Ramos (cell line): Measurements from ENCODE around the gene MAGI1.

Experiments
- in situ Hi-C: fragments of 300-500 bp; cut with MboI; formaldehyde crosslinking; loops from one replicate; pipeline ENCODE4 v1.14.3; 2022; ENCODE audit warnings: low sequenced_read_pairs; ENCODE audit not compliant: unreplicated experiment

Gene MAGI1

GRCh38 chr3:65778968-65779367, 259.8 kb downstream of the MAGI1 start:
- in situ Hi-C loops = no loop called here

- in situ Hi-C loops = no loop called here
Observed at GRCh38 chr3:65777050-65777449, 261.7 kb downstream of the MAGI1 start.

GRCh38 chr3:65776494-65776893, 262.2 kb downstream of the MAGI1 start:
- in situ Hi-C loops = no loop called here

GRCh38 chr3:65776081-65776480, 262.6 kb downstream of the MAGI1 start:
- in situ Hi-C loops = no loop called here

GRCh38 chr3:65772758-65773157, 266.0 kb downstream of the MAGI1 start:
- in situ Hi-C loops = loop anchor here (25.0 kb wide), 1 partner anchor 1235 kb away; no protein-coding TSS in a partner anchor

GRCh38 chr3:65767551-65767950, 271.2 kb downstream of the MAGI1 start:
- in situ Hi-C loops = loop anchor here (25.0 kb wide), 1 partner anchor 1230 kb away; no protein-coding TSS in a partner anchor

GRCh38 chr3:65762235-65762580, 276.5 kb downstream of the MAGI1 start:
- in situ Hi-C loops = loop anchor here (25.0 kb wide), 1 partner anchor 1225 kb away; no protein-coding TSS in a partner anchor

- in situ Hi-C loops = loop anchor here (25.0 kb wide), 1 partner anchor 1224 kb away; no protein-coding TSS in a partner anchor
Observed at GRCh38 chr3:65761446-65762234, 277.1 kb downstream of the MAGI1 start.

GRCh38 chr3:65758876-65759598, 279.7 kb downstream of the MAGI1 start:
- in situ Hi-C loops = loop anchor here (25.0 kb wide), 1 partner anchor 1222 kb away; no protein-coding TSS in a partner anchor

- in situ Hi-C loops = loop anchor here (25.0 kb wide), 1 partner anchor 1221 kb away; no protein-coding TSS in a partner anchor
Observed at GRCh38 chr3:65758438-65758837, 280.3 kb downstream of the MAGI1 start.

- in situ Hi-C loops = loop anchor here (25.0 kb wide), 1 partner anchor 1215 kb away; no protein-coding TSS in a partner anchor
Observed at GRCh38 chr3:65752636-65753035, 286.1 kb downstream of the MAGI1 start.

GRCh38 chr3:65751123-65751700, 287.5 kb downstream of the MAGI1 start:
- in situ Hi-C loops = loop anchor here (25.0 kb wide), 1 partner anchor 1214 kb away; no protein-coding TSS in a partner anchor

GRCh38 chr3:65749066-65749465, 289.7 kb downstream of the MAGI1 start:
- in situ Hi-C loops = no loop called here

GRCh38 chr3:65748326-65748725, 290.4 kb downstream of the MAGI1 start:
- in situ Hi-C loops = no loop called here

GRCh38 chr3:65746848-65747247, 291.9 kb downstream of the MAGI1 start:
- in situ Hi-C loops = no loop called here

GRCh38 chr3:65745306-65745705, 293.4 kb downstream of the MAGI1 start:
- in situ Hi-C loops = no loop called here

- in situ Hi-C loops = no loop called here
Observed at GRCh38 chr3:65742914-65743313, 295.8 kb downstream of the MAGI1 start.

- in situ Hi-C loops = no loop called here
Observed at GRCh38 chr3:65741540-65741939, 297.2 kb downstream of the MAGI1 start.

- in situ Hi-C loops = no loop called here
Observed at GRCh38 chr3:65739901-65740541, 298.7 kb downstream of the MAGI1 start.

GRCh38 chr3:65734792-65735191, 303.9 kb downstream of the MAGI1 start:
- in situ Hi-C loops = no loop called here
